OCI-LY7 (cell line): ENCODE results near the gene OGT. TPM values are rescaled to one million over a fixed set of nuclear protein-coding genes. Genes with fewer than 3 reads are reported as not detected.

Source experiments
- BruUV-seq: library from RNA; stranded (reverse); fragments of 400-500 nt; replicated peaks from 2 replicates; lab custom pipeline; 2021; lab: Mats Ljungman, UMichigan
- CTCF ChIA-PET: fragments of 300-600 bp; sonication (Branson Sonifier 250); formaldehyde crosslinking; loops from one replicate; lab custom pipeline; 2022; ENCODE audit warnings: antibody characterized with exemption; ENCODE audit not compliant: unreplicated experiment; lab: Charles Lee
- POLR2A ChIA-PET: fragments of 300-600 bp; sonication (Branson Sonifier 250); formaldehyde crosslinking; loops from one replicate; lab custom pipeline; 2022; ENCODE audit warnings: antibody characterized with exemption; lab: Charles Lee
- DNase-seq: peaks from one replicate; pipeline ENCODE4 v3.0.0-alpha.2; 2015; ENCODE audit warnings: low spot score
- H2AFZ ChIP-seq: fragments of 200-600 bp; sonication (generic), shearing (Covaris generic); 2 replicates; pipeline ENCODE4 v1.6.1; 2014; ENCODE audit warnings: mild to moderate bottlenecking, antibody characterized with exemption, low read length, moderate library complexity
- H3K27ac ChIP-seq: fragments of 200-600 bp; sonication (generic); 2 replicates; pipeline ENCODE4 v1.5.1; 2014; ENCODE audit warnings: mixed run types, low read depth, mild to moderate bottlenecking, moderate library complexity, low read length, inconsistent platforms; ENCODE audit not compliant: poor library complexity, severe bottlenecking
- H3K36me3 ChIP-seq: fragments of 200-600 bp; sonication (generic); 2 replicates; pipeline ENCODE4 v1.6.1; 2014; ENCODE audit warnings: mild to moderate bottlenecking, antibody characterized with exemption, low read length, moderate library complexity, mixed read lengths; ENCODE audit not compliant: insufficient read depth
- H3K4me1 ChIP-seq: fragments of 200-600 bp; sonication (generic); 2 replicates; pipeline ENCODE4 v1.5.1; 2014; ENCODE audit warnings: mild to moderate bottlenecking, low read length; ENCODE audit not compliant: insufficient read depth, poor library complexity, severe bottlenecking
- H3K4me2 ChIP-seq: fragments of 200-600 bp; sonication (generic); 2 replicates; pipeline ENCODE4 v1.6.1; 2014; ENCODE audit warnings: mild to moderate bottlenecking, low read length
- H3K4me3 ChIP-seq: fragments of 200-600 bp; sonication (generic); 2 replicates; pipeline ENCODE4 v1.5.1; 2014; ENCODE audit warnings: mild to moderate bottlenecking, low read depth, low read length; ENCODE audit not compliant: poor library complexity, severe bottlenecking
- H3K79me2 ChIP-seq: fragments of 200-600 bp; sonication (generic); 2 replicates; pipeline ENCODE4 v1.6.1; 2016; ENCODE audit warnings: low read depth, mild to moderate bottlenecking, low read length, moderate library complexity, mixed read lengths; ENCODE audit not compliant: insufficient read depth
- H3K9me2 ChIP-seq: fragments of 200-600 bp; sonication (generic); 2 replicates; pipeline ENCODE4 v1.6.1; 2016; ENCODE audit warnings: mild to moderate bottlenecking, low read length, mixed read lengths; ENCODE audit not compliant: insufficient read depth
- H3K9me3 ChIP-seq: fragments of 200-600 bp; sonication (generic); 2 replicates; pipeline ENCODE4 v1.6.1; 2014; ENCODE audit warnings: mild to moderate bottlenecking, mixed run types, low read length, mixed read lengths
- H4K20me1 ChIP-seq: fragments of 200-600 bp; sonication (generic); 2 replicates; pipeline ENCODE4 v1.6.1; 2014; ENCODE audit warnings: mild to moderate bottlenecking, antibody characterized with exemption, low read length, moderate library complexity, mixed read lengths; ENCODE audit not compliant: insufficient read depth
- EZH2phosphoT487 ChIP-seq: fragments of 200-600 bp; sonication (generic); IDR thresholded peaks from 2 replicates; pipeline ENCODE4 v1.6.1; 2018; ENCODE audit warnings: low read depth, borderline replicate concordance, mild to moderate bottlenecking, mixed run types, antibody characterized with exemption, low read length, moderate library complexity, mixed read lengths
- intact Hi-C: fragments of 100-400 bp; cut with micrococcal nuclease; formaldehyde crosslinking; loops from one replicate; pipeline ENCODE4 v1.10.0; 2022; ENCODE audit not compliant: unreplicated experiment
- total RNA-seq, 2 experiments: library from RNA; depleted of rRNA in 1 of 2; stranded (reverse); fragments of >200 nt in 1 of 2; shearing (Covaris generic) in 1 of 2; gene quantifications; 2 replicates each; pipeline ENCODE4 v1.2.3, GENCODE V29; 2014 to 2022
- TF ChIP-seq, protein P1 (sequence below): fragments of 200-600 bp; sonication (generic); conservative IDR thresholded peaks from 2 replicates; pipeline ENCODE4 v1.5.1; 2014; ENCODE audit warnings: mild to moderate bottlenecking, antibody characterized with exemption, low read length, moderate library complexity, mixed read lengths

The OGT gene
- total RNA-seq, 2 experiments from 2014 or later = 185 to 291 TPM

GRCh38 chrX:71514367-71515037 is 18.4 kb upstream of the OGT start:
- no peak overlapping the region for H3K4me3 ChIP-seq
- H4K20me1 ChIP-seq = no peaks in the 10 kb centered on the region
- H3K9me2 ChIP-seq = no peaks in the 10 kb centered on the region
- peaks cover 8% of the 10 kb centered on the region for H3K4me1 ChIP-seq
- H3K9me3 ChIP-seq = no peaks in the 10 kb centered on the region
- no peak overlapping the region for H2AFZ ChIP-seq
- BruUV-seq = no TSS peak
- H3K4me2 ChIP-seq = no peak overlapping the region
- ChIA-PET CTCF (no interaction called here), POLR2A (interaction anchor here (0.6 to 1.4 kb wide), 2 partner anchors 18 to 29 kb away, joined by 3 to 5 read pairs; partner anchors contain the start of gene OGT)
- H3K79me2 ChIP-seq = no peaks in the 10 kb centered on the region
- DNase-seq = no peak
- H3K36me3 ChIP-seq = no peaks in the 10 kb centered on the region
- TF ChIP-seq, protein P1, sequence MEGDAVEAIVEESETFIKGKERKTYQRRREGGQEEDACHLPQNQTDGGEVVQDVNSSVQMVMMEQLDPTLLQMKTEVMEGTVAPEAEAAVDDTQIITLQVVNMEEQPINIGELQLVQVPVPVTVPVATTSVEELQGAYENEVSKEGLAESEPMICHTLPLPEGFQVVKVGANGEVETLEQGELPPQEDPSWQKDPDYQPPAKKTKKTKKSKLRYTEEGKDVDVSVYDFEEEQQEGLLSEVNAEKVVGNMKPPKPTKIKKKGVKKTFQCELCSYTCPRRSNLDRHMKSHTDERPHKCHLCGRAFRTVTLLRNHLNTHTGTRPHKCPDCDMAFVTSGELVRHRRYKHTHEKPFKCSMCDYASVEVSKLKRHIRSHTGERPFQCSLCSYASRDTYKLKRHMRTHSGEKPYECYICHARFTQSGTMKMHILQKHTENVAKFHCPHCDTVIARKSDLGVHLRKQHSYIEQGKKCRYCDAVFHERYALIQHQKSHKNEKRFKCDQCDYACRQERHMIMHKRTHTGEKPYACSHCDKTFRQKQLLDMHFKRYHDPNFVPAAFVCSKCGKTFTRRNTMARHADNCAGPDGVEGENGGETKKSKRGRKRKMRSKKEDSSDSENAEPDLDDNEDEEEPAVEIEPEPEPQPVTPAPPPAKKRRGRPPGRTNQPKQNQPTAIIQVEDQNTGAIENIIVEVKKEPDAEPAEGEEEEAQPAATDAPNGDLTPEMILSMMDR = no peak
- intact Hi-C loops = no loop called here
- no peak overlapping the region for H3K27ac ChIP-seq

- H3K4me2 ChIP-seq = no peak overlapping the region
- CTCF ChIA-PET = no interaction called here
- no peak for DNase-seq
- H3K79me2 ChIP-seq = no peaks in the 10 kb centered on the region
- H3K4me1 ChIP-seq = peaks cover 6% of the 10 kb centered on the region
- no peaks in the 10 kb centered on the region for H3K9me2 ChIP-seq
- no peaks in the 10 kb centered on the region for H4K20me1 ChIP-seq
- POLR2A ChIA-PET = interaction anchor here (1.4 kb wide), 1 partner anchor 18 kb away, joined by 5 read pairs; the partner anchor contains the start of gene OGT
- BruUV-seq = no TSS peak
- no peaks in the 10 kb centered on the region for H3K36me3 ChIP-seq
- no peak overlapping the region for H2AFZ ChIP-seq
- H3K9me3 ChIP-seq = no peaks in the 10 kb centered on the region
- H3K4me3 ChIP-seq = no peak overlapping the region
- H3K27ac ChIP-seq = no peak overlapping the region
- intact Hi-C loops = no loop called here
- no peak for TF ChIP-seq EZH2phosphoT487
- TF ChIP-seq, protein P1 = no peak
Measured at GRCh38 chrX:71515038-71515396, 17.9 kb upstream of the OGT start.

DNA sequence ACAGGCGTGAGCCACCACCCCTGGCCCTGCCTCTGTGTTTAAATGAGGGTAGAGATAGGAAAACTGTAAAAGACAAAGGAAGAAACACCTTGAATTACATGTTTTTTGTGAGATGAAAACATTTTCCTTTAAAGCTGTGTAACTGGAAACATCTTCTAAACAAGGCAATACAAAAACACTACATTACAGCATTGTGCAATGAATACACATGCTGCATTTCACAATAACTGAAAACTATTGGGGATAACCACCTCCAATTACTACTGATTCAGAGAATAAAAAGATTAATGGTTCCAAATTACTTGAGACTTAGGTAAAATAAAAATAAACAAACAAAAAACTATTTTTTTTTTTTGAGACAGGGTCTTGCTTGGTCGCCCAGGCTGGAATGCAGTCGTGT is 7.6 kb upstream of the OGT start:
- no peaks in the 10 kb centered on the region for H4K20me1 ChIP-seq
- ChIA-PET CTCF (no interaction called here), POLR2A (no interaction called here)
- no TSS peak for BruUV-seq
- no peak for DNase-seq
- no peaks in the 10 kb centered on the region for H3K79me2 ChIP-seq
- no peaks in the 10 kb centered on the region for H3K36me3 ChIP-seq
- intact Hi-C loops = no loop called here
- no peaks in the 10 kb centered on the region for H3K4me1 ChIP-seq
- TF ChIP-seq, protein P1 = no peak
- TF ChIP-seq EZH2phosphoT487 = no peak
- no peaks in the 10 kb centered on the region for H3K9me2 ChIP-seq
- no peak overlapping the region for H3K4me2 ChIP-seq
- H3K9me3 ChIP-seq = no peaks in the 10 kb centered on the region
- no peak overlapping the region for H3K4me3 ChIP-seq
- H2AFZ ChIP-seq = no peak overlapping the region
- H3K27ac ChIP-seq = no peak overlapping the region
